Right lobe of liver (tissue), 4 donors: ENCODE results near the gene SYNJ2.

Source experiments
- POLR2A ChIP-seq: fragments of 450-650 bp; IDR thresholded peaks from one replicate; pipeline ENCODE4 v1.6.1; 2017; ENCODE audit warnings: antibody characterized with exemption, mild to moderate bottlenecking
- TF ChIP-seq, protein P1 (sequence below), 4 donors: fragments of 200-600 bp in 3 of 4; fragments of 450-650 bp in 1 of 4; IDR thresholded peaks; one replicate each; pipeline versions ENCODE4 v1.5.1 to v1.8.0; 2016 to 2022; ENCODE audit warnings: antibody characterized with exemption in 4 of 4, mild to moderate bottlenecking in 2 of 4
- donor health status: DM: no; HTN: no; CAD: no.
- donor health status: DM: no; HTN: no; CAD: no.
- donor health status: DM: no; HTN: yes; CAD: no.

DNA sequence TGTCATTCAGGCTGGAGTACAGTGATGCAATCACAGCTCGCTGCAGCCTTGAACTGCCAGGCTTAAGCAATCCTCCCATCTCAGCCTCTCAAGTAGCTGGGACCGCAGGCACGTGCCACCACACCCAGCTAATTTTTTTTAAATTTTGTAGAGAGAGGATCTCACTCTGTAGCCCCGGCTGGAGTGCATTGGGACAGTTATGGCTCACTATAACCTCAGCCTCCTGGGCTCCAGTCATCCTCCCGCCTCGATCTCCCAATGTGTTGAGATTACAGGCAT lies 99.9 kb downstream of the SYNJ2 start:
- TF ChIP-seq, protein P1, sequence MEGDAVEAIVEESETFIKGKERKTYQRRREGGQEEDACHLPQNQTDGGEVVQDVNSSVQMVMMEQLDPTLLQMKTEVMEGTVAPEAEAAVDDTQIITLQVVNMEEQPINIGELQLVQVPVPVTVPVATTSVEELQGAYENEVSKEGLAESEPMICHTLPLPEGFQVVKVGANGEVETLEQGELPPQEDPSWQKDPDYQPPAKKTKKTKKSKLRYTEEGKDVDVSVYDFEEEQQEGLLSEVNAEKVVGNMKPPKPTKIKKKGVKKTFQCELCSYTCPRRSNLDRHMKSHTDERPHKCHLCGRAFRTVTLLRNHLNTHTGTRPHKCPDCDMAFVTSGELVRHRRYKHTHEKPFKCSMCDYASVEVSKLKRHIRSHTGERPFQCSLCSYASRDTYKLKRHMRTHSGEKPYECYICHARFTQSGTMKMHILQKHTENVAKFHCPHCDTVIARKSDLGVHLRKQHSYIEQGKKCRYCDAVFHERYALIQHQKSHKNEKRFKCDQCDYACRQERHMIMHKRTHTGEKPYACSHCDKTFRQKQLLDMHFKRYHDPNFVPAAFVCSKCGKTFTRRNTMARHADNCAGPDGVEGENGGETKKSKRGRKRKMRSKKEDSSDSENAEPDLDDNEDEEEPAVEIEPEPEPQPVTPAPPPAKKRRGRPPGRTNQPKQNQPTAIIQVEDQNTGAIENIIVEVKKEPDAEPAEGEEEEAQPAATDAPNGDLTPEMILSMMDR (IDR thresholded peaks at IDR 0.05) = no peak
- no peak for TF ChIP-seq POLR2A
